H1 (cell line): ENCODE measurements around the gene PNRC2. TPM values are rescaled to one million over a fixed set of nuclear protein-coding genes. Genes with fewer than 3 reads are reported as not detected.

Source experiments
- CTCF ChIA-PET: fragments of 300-600 bp; sonication (Branson Sonifier 250); formaldehyde crosslinking; loops from one replicate; lab custom pipeline; 2021; ENCODE audit not compliant: partially characterized antibody; lab: Charles Lee
- POLR2A ChIA-PET: fragments of 300-600 bp; sonication (Branson Sonifier 250); formaldehyde crosslinking; loops from one replicate; lab custom pipeline; 2021; ENCODE audit warnings: inconsistent platforms; ENCODE audit not compliant: partially characterized antibody; lab: Charles Lee
- DNase-seq, 2 experiments: peaks; one replicate each; pipeline versions ENCODE4 v3.0.0 to v3.0.0-alpha.2; 2010 to 2022; ENCODE audit warnings: low spot score in 2 of 2, low read depth in 1 of 2, mixed read lengths in 1 of 2
- FAIRE-seq: peaks from 2 replicates; lab custom pipeline; 2011; peaks lifted over from hg19 to GRCh38; lab: Jason Lieb, UNC
- H2AFZ ChIP-seq: 2 replicates; pipeline ENCODE4 v1.8.1; 2012; ENCODE audit warnings: low read length, inconsistent platforms
- H2AK5ac ChIP-seq: 2 replicates; pipeline ENCODE4 v1.6.1; 2013; ENCODE audit warnings: low read depth, low read length
- H2BK120ac ChIP-seq: replicated peaks from 2 replicates; pipeline ENCODE3; 2013; ENCODE audit warnings: low read depth, low read length, inconsistent platforms
- H2BK12ac ChIP-seq: 2 replicates; pipeline ENCODE4 v1.6.1; 2013; ENCODE audit warnings: low read depth, low read length
- H2BK15ac ChIP-seq: 2 replicates; pipeline ENCODE4 v1.6.1; 2013; ENCODE audit warnings: low read length
- H2BK20ac ChIP-seq: 2 replicates; pipeline ENCODE4 v1.6.1; 2013; ENCODE audit warnings: low read length
- H2BK5ac ChIP-seq: 2 replicates; pipeline ENCODE4 v1.6.1; 2013; ENCODE audit warnings: low read depth, low read length
- H3K14ac ChIP-seq: 2 replicates; pipeline ENCODE4 v1.6.1; 2013; ENCODE audit warnings: inconsistent platforms; ENCODE audit not compliant: insufficient read length
- H3K18ac ChIP-seq: 2 replicates; pipeline ENCODE4 v1.6.1; 2013; ENCODE audit warnings: low read length; ENCODE audit errors: extremely low read depth
- H3K23ac ChIP-seq: 2 replicates; pipeline ENCODE4 v1.6.1; 2013; ENCODE audit warnings: inconsistent platforms; ENCODE audit not compliant: insufficient read length
- H3K23me2 ChIP-seq: 2 replicates; pipeline ENCODE4 v1.6.1; 2013; ENCODE audit warnings: low read depth, low read length
- H3K27ac ChIP-seq: 2 replicates; pipeline ENCODE4 v1.6.1; 2011; ENCODE audit warnings: low read depth, low read length, inconsistent platforms
- H3K27me3 ChIP-seq, 4 experiments: replicated peaks in 1 of 4; 1 replicate in 1 of 4; 2 replicates in 3 of 4; pipeline versions ENCODE4 v1.6.1 to v1.8.1; 2011 to 2013; ENCODE audit warnings: low read length in 3 of 4, mild to moderate bottlenecking in 3 of 4, inconsistent platforms in 2 of 4, mixed read lengths in 2 of 4, moderate library complexity in 1 of 4; ENCODE audit not compliant: control insufficient read depth in 3 of 4, insufficient read depth in 3 of 4; ENCODE audit errors: extremely low read depth in 1 of 4
- H3K36me3 ChIP-seq, 4 experiments: 2 replicates each; pipeline versions ENCODE4 v1.6.1 to v1.8.1; 2011 to 2013; ENCODE audit warnings: mild to moderate bottlenecking in 4 of 4, low read length in 3 of 4, moderate library complexity in 2 of 4, control low read depth in 1 of 4, inconsistent platforms in 1 of 4; ENCODE audit not compliant: insufficient read depth in 4 of 4, control insufficient read depth in 2 of 4
- H3K4ac ChIP-seq: replicated peaks from 2 replicates; pipeline ENCODE3; 2013; ENCODE audit warnings: low read length, low read depth, mixed read lengths, inconsistent platforms; ENCODE audit not compliant: insufficient read length
- H3K4me1 ChIP-seq, 4 experiments: replicated peaks in 1 of 4; 1 replicate in 1 of 4; 2 replicates in 3 of 4; pipeline versions ENCODE4 v1.6.1 to v1.8.1; 2011 to 2013; ENCODE audit warnings: low read length in 3 of 4, inconsistent platforms in 2 of 4, mixed read lengths in 1 of 4; ENCODE audit not compliant: insufficient read depth in 4 of 4, control insufficient read depth in 3 of 4
- H3K4me2 ChIP-seq, 2 experiments: 2 replicates each; pipeline versions ENCODE4 v1.6.1 to v1.8.1; 2011 to 2013; ENCODE audit warnings: low read depth in 2 of 2, low read length in 2 of 2, control low read depth in 1 of 2, inconsistent platforms in 1 of 2, mild to moderate bottlenecking in 1 of 2; ENCODE audit not compliant: insufficient read depth in 1 of 2
- H3K4me3 ChIP-seq, 4 experiments: fragments of 200-600, 300-600 bp in 1 of 4; sonication (generic), shearing (Covaris generic), sonication (Bioruptor Twin) in 1 of 4; 2 replicates each; pipeline versions ENCODE4 v1.5.1 to v1.8.1; 2011 to 2016; ENCODE audit warnings: low read length in 4 of 4, low read depth in 3 of 4, control low read depth in 2 of 4, inconsistent platforms in 2 of 4, mild to moderate bottlenecking in 2 of 4, mixed read lengths in 1 of 4, moderate library complexity in 1 of 4; ENCODE audit not compliant: insufficient read depth in 2 of 4; ENCODE audit errors: extremely low read depth in 1 of 4
- H3K56ac ChIP-seq: replicated peaks from 2 replicates; pipeline ENCODE3; 2013; ENCODE audit warnings: low read depth, mild to moderate bottlenecking, mixed read lengths, low read length, inconsistent platforms; ENCODE audit not compliant: insufficient read length
- H3K79me1 ChIP-seq: 2 replicates; pipeline ENCODE4 v1.6.1; 2013; ENCODE audit warnings: low read depth, low read length, control low read depth
- H3K79me2 ChIP-seq, 2 experiments: 2 replicates each; pipeline versions ENCODE4 v1.6.1 to v1.8.1; 2012 to 2013; ENCODE audit warnings: low read length in 2 of 2, mild to moderate bottlenecking in 2 of 2, inconsistent platforms in 1 of 2; ENCODE audit not compliant: insufficient read depth in 2 of 2, control insufficient read depth in 1 of 2
- H3K9ac ChIP-seq, 4 experiments: replicated peaks in 1 of 4; 1 replicate in 1 of 4; 2 replicates in 3 of 4; pipeline versions ENCODE4 v1.6.1 to v1.8.1; 2011 to 2013; ENCODE audit warnings: low read depth in 3 of 4, low read length in 3 of 4, control low read depth in 2 of 4, mild to moderate bottlenecking in 2 of 4, moderate library complexity in 2 of 4, inconsistent platforms in 1 of 4; ENCODE audit errors: extremely low read depth in 1 of 4
- H3K9me3 ChIP-seq, 2 experiments: 2 replicates each; pipeline versions ENCODE4 v1.6.1 to v1.8.1; 2012 to 2013; ENCODE audit warnings: mild to moderate bottlenecking in 2 of 2, moderate library complexity in 2 of 2, control low read depth in 1 of 2, inconsistent platforms in 1 of 2, low read depth in 1 of 2, low read length in 1 of 2, mixed read lengths in 1 of 2; ENCODE audit not compliant: insufficient read depth in 2 of 2
- H4K20me1 ChIP-seq, 2 experiments: replicated peaks in 1 of 2; 2 replicates each; pipeline versions ENCODE3 to v1.8.1; 2011 to 2013; ENCODE audit warnings: inconsistent platforms in 2 of 2, low read length in 2 of 2, mild to moderate bottlenecking in 1 of 2; ENCODE audit not compliant: insufficient read depth in 2 of 2, control insufficient read depth in 1 of 2
- H4K5ac ChIP-seq: 2 replicates; pipeline ENCODE4 v1.6.1; 2013; ENCODE audit warnings: low read length, low read depth, mixed read lengths, inconsistent platforms; ENCODE audit not compliant: insufficient read length
- H4K8ac ChIP-seq: 2 replicates; pipeline ENCODE4 v1.8.0; 2013; ENCODE audit warnings: mild to moderate bottlenecking, moderate library complexity, low read length, inconsistent platforms; ENCODE audit not compliant: insufficient read depth; ENCODE audit errors: extremely low read depth
- H4K91ac ChIP-seq: replicated peaks from 2 replicates; pipeline ENCODE3; 2013; ENCODE audit warnings: low read length, mixed read lengths, inconsistent platforms; ENCODE audit not compliant: insufficient read length
- TAF1 ChIP-seq: IDR thresholded peaks from 2 replicates; pipeline ENCODE4 v1.6.1; 2011; ENCODE audit warnings: mild to moderate bottlenecking, low read depth, low read length
- WGBS, 2 experiments: shearing (Covaris generic) in 1 of 2; methylation state at CpG; one replicate each; pipeline versions ENCODE4 v1.1.6 to v1.1.7; 2013 to 2015; ENCODE audit warnings: low lambda C conversion rate in 2 of 2, mixed read lengths in 2 of 2, inconsistent platforms in 1 of 2, low coverage in 1 of 2, missing lambda C conversion rate in 1 of 2; ENCODE audit not compliant: insufficient replicate concordance in 2 of 2, insufficient coverage in 1 of 2, insufficient read length in 1 of 2; ENCODE audit errors: extremely low coverage in 1 of 2, missing lambda C conversion rate in 1 of 2; 5-methylcytosine and 5-hydroxymethylcytosine counted together
- polyA plus RNA-seq, 7 experiments: library from polyadenylated mRNA; depleted of rRNA in 3 of 7; stranded (reverse) in 5 of 7; unstranded in 2 of 7; fragments of >200 nt in 5 of 7; fragments of 200-250 nt in 2 of 7; gene quantifications; 1 replicate in 5 of 7; 2 replicates in 1 of 7; 4 replicates in 1 of 7; pipeline versions ENCODE4 v1.2.1 to v1.2.3, GENCODE V29; 2011 to 2013; ENCODE audit warnings: missing spikeins in 2 of 7, mixed read lengths in 2 of 7
- total RNA-seq: library from RNA; stranded (reverse); fragmentation: NEBNext Ultra II Directional; extraction: Animal tissue kit (Norgen Biotek cat#: 25700); gene quantifications from 2 replicates; pipeline ENCODE4 v1.2.1, GENCODE V29; 2021

Gene PNRC2
- total and polyA plus RNA-seq, 2 of the 8 experiments (the other 6 are each of a cell fraction or from before 2014, with no cell fraction given) = 57.5 to 147 TPM

- no peak for TF ChIP-seq TAF1
- H3K9ac ChIP-seq = no peak overlapping the region
- no peak overlapping the region for H3K4me3 ChIP-seq
- H3K4me1 ChIP-seq = peaks cover 0 to 2% (median 0%) of the 10 kb centered on the region in 4 experiments; a peak in 1 of 7 replicates
- POLR2A ChIA-PET = interaction anchor here (0.8 kb wide), 1 partner anchor 85 kb away, joined by 3 read pairs; the partner anchor contains the start of gene HMGCL
- no peak overlapping the region for H4K91ac ChIP-seq
- no peaks in the 10 kb centered on the region for H4K20me1 ChIP-seq
- no peaks in the 10 kb centered on the region for H3K79me2 ChIP-seq
- H3K18ac ChIP-seq = no peak overlapping the region
- no peak overlapping the region for H3K23ac ChIP-seq
- H2AFZ ChIP-seq = peak overlapping the region; percentile 16; the same call in 1 of the 2 replicates
- no peak overlapping the region for H2AK5ac ChIP-seq
- no peak overlapping the region for H3K4ac ChIP-seq
- no peak overlapping the region for H2BK20ac ChIP-seq
- H3K4me2 ChIP-seq = no peak overlapping the region
- no peaks in the 10 kb centered on the region for H3K9me3 ChIP-seq
- H3K36me3 ChIP-seq = no peaks in the 10 kb centered on the region; a peak in 1 of 8 replicates
- CTCF ChIA-PET = interaction anchor here (0.6 to 5.1 kb wide), 5 partner anchors 13 to 139 kb away, joined by 3 to 28 read pairs (median 4); no protein-coding TSS in a partner anchor
- H3K23me2 ChIP-seq = no peaks in the 10 kb centered on the region
- DNase-seq (no peak), FAIRE-seq (no peak)
- no peak overlapping the region for H4K5ac ChIP-seq
- no peak overlapping the region for H4K8ac ChIP-seq
- no peak overlapping the region for H2BK120ac ChIP-seq
- H3K14ac ChIP-seq = no peak overlapping the region
- 91% methylated on average over 8 of the region's 11 CpGs; no CpG with 5 or more reads in 1 of the 2 experiments for WGBS, 2 experiments
- H2BK12ac ChIP-seq = no peak overlapping the region
- H3K79me1 ChIP-seq = no peaks in the 10 kb centered on the region
- H3K27me3 ChIP-seq = 0 out of 7 replicates have a peak, but pooled peaks cover 0 to 1% (median 0%) of the 10 kb centered on the region in 4 experiments
- H3K56ac ChIP-seq = no peak overlapping the region
- H3K27ac ChIP-seq = no peak overlapping the region
- H2BK15ac ChIP-seq = no peak overlapping the region
- no peak overlapping the region for H2BK5ac ChIP-seq
Observed at GRCh38 chr1:23910553-23911246, 48.9 kb upstream of the PNRC2 start.
